Stimulated activated CD4-positive, alpha-beta T cell treated with anti-CD3 and anti-CD28 coated beads, TNF-alpha, amount 100 ng/mL, for 48 hours (primary cell): ENCODE measurements around the gene ITIH5.
"Not testable (repeated sequence)": the region's sequence is repeated elsewhere in the genome, so short reads cannot be mapped to it uniquely, and the experiment has no call there.

Source experiments
- DNase-seq, 3 donors: peaks; one replicate each; pipeline ENCODE4 v3.0.0-alpha.2; 2020; ENCODE audit warnings: low read depth in 3 of 3

The ITIH5 gene

DNA sequence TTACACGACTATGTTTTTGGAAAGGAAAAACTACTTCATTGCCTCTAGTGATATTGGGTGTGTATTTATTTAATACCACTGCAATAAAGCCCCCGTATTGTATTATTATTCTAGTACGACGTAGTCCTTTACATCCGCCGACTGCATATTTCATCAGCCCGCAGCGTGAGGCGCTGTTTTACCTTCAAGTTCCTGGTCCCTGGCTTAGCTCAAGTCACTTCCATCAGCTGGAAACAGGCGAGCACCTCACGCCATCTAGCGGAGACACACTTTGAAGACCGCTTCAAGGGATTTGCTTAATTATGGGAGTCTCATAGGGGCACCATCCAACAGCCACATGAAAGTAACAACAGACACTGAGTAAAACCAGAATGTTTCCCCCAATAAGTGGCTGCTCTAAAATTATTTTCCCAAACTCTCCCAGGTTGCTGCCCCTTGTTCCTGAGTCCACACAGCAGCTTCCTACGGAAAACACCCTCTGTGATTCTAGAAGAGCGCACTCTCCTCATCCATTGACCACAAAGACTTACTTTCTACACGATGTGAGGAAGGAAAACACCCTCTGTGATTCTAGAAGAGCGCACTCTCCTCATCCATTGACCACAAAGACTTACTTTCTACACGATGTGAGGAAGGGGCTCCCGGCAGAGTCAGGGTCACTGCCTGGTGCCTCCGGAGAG, 20.6 kb upstream of the ITIH5 start:
- peak; percentile 60 to 71 (median 67) for DNase-seq

DNA sequence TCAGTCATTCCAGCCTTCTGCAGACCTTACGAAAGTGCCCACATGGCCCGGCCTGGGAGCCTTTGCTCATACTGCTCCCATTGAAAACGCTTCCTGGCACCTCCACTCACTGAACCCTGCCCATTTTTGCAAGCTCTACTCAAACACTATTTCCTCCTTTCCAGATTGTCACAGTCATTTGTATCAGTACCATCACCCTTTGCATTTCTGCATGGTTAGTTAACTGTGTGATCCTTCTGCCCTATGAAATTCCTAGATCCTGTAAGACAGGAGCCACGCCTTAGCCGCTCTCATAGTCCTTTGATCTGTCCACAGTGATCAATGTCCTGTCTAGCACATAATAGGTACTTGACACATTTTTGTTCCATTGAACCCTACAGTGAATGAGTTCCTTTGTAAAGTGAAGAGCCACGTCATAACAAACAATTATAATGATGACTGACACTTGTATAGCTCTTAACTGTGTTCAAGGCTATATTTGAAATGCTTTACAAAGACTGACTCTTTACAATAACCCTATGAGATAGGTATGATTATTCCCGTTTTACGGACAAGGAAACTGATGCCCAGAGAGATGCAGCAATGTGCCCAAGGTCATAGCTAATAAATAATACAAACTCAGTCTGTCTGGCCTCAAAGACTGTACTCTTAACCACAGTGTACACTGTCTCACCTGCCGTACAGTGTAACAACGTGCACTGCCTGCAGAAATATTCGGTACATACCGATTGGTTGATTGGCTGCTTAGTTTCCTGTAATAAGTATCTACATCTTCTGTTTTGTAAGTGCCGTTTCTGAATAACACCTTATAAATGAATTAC, 19.8 kb upstream of the ITIH5 start:
- DNase-seq, result no peak

DNA sequence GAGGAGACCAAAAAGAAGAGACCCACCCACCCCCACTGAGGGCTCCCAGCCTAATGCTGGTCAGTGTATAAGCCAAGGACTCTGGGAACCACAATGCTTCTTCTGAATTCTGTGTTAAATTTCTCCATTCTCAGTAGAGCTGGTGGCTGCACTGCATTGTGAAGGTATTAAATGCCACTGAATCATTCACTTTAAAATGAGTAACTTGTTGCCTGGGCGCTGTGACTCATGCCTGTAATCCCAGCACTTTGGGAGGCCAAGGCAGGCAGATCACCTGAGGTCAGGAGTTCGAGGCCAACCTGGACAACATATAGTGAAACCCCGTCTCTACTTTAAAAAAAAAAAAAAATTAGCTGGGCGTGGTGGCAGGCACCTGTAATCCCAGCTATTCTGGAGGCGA, 13.3 kb upstream of the ITIH5 start:
- not testable (repeated sequence) for DNase-seq

DNA sequence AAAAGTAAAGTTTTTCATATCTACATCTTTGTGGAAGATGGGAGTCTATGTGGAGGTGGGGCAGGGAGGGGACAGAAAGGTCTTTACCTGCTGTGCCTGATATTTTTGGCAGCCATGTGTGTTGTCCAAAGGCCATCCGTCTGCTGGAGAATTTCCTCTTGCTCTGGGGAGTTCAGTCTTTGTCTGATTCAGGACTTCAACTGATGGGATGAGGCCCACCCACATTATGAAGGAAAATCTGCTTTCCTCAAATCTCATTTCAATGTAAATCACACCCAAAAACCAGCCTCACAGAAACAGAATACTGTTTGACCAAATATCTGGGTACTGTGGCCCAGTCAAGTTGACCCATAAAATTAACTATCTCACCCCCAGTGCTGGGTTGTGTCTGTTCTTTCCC, 12.5 kb upstream of the ITIH5 start:
- no peak for DNase-seq

DNA sequence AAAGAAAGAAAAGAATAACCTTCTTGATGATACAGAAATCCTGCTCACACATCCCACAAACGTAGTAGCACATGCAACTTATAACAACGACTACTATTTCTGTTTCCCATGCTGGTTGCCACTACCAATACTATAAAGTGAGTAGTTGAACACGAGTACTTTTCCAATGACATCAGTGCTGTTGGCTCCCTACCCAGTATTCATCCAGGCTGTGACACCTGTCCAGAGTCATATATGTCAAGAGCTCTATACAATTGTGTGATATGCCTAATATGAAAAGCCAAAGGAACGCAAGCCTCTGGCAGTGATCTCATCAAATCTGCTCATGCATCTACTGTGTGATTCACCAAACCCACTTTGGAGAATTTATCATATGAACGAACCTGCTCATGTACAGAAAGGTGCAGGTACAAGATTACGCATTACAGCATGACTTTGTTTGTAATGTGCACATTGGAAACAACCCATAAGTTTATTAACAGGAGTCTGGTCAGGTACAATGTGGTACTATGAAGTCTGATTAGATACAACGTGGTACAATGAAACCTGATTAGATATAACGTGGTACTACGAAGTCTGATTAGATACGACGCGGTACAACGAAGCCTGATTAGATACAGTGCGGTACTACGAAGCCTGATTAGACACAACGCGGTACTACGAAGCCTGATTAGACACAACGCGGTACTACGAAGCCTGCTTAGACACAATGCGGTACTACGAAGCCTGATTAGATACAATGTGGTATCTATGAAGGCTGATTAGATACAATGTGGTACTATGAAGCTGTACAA, 5.8 kb upstream of the ITIH5 start:
- DNase-seq, result no peak

DNA sequence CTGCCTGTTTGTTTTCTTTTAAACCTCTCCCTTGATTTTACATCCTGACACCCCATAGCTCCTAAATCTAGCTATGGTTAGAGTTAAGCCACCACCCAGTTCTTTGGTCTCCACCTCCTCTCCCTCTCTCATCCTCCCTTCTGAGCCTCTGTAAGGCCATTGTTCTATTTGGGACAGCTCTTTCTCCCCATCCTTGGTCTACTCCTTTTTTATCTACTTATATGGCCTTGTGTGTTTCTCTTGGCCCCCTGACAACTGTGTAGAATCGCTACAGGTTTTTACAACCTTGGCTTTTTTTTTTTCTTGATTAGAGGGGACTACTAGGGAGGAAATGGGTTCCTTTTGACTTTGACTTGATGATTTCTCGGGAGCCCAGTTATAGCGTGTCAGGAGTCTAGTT, 3.4 kb upstream of the ITIH5 start:
- no peak for DNase-seq

DNA sequence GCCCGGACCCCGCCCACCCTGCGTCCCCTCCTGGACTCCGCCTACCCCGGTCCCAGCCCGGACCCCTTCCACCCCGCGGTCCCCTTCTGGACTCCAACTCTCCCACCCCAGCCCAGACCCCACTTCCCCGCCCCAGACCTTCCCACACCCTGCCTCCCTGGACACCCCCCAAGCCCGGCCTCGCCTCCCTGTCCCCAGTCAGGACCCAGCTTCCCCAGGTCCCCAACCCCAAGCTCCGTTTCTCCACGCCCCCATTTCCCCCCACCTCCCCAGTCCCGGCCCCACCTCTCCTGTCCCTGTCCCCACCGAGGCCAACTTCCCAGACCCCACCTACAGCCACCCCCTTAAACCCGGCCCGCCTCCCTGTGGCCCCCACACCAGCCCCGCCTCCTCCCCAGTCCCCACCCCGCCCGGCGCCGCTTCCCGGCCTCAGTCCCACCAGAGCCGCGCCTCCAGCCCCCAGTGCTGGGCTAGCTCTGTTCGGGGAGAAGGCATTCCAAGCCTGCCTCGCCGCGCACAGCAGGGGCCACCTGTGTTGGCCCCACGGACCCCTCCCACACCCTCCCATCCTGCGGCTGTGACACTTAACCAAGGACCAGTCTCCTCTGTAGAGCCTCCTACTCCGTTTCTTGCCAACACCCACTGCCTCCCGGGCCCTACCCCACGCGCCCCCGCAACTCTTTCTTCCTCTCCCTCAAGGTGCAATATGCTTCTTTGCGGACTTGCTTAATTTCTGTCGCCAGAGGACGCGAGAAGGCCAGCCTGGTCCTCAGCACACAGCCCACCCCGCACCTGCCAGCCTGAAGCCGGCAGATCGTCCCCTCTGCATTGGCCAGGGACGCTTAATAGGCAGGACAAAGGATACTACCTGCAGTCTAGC, 736 bp upstream of the ITIH5 start:
- DNase-seq, result no peak

DNA sequence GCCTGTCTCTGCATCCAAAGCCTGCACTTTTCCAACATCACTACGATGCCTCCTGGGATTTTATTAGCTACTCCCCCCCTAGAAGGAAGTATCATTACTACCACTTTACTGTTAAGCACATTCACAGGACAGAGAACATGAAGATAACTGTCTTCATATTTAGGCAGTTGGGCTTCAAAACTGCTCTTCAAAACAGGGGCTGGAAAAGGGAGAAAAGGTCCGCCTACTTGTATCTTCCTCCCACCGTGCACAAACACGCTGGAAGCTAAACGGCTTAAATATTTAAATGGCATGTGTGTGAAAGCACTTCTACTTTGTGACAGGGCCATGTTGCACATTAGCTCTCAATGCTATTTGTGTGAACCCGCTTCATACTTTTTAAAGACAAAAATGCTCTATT, 999 bp downstream of the ITIH5 start:
- no peak for DNase-seq

DNA sequence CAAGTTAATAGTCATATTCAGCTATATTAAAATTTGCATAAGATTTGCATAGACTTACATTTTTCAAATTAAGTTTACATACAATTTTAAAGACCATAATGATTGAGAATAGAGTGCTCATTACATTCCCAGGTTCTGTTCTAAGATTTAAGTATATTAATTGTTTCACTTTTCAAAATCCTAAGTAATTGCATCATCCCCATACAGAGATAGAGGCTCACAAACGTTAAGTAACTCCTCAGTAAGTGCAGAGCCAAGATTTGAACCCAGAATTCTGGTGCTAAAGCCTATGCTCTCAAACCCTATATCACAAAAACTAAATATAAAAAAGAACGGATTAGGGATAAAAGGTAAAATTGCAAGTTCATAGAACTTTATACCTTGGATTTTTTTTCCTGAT, 2.1 kb downstream of the ITIH5 start:
- DNase-seq, result no peak

DNA sequence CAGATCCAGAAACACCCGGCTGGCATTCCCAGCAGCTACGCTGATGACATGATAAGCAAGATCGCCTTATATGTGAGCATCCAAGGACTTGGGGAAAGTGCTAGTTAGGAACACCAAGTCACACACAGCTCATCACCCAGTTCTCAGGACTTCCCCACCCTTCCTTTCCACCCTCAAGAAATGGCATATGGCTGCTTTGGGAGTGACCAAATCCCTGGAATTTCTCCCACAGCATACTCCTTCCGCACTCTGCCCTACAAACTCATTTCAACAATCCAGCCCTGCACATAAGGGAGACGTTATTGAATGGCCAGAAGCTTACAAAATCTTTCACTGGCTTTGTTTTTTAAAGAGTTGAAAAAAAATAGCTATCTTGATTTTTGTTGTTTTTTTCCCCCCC, 4.2 kb downstream of the ITIH5 start:
- DNase-seq, result no peak

DNA sequence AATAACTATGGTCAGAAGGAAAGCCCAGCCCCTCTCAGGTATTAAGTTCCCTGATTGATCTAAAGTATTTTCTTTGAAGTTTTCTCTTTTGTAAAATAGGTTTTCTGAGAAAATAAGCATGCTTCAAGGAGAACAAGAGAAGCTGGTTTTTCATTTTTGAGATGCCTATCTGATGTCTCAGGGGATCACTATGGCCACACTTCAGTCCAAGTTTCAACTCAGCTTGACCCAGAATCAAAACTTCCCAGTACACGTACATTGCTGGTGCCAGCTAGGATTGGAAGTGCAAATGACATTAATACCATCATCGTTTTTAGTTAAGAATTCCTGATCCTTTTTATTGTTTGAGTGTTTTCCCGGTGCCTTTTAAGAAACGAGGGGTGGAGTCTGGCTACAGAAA, 7.2 kb downstream of the ITIH5 start:
- no peak for DNase-seq

DNA sequence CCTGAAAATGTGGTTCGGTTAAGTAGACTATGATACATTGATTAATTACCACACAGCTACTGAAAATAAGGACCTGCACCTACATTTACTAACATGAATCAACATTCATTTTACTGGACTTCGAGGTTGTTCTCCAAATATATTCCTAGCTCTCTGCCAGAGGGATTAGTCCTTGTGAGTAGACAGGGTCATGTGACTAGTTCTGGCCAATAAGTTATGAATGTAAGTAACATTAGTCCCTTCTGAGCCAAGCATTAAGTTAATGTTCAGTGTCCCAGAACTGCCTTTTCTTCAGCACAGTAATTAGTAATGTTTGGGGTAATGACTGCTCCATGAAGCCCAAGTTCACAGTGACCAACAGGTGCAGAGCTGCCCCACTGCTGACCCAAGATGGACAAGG, 9.2 kb downstream of the ITIH5 start:
- DNase-seq, result no peak

DNA sequence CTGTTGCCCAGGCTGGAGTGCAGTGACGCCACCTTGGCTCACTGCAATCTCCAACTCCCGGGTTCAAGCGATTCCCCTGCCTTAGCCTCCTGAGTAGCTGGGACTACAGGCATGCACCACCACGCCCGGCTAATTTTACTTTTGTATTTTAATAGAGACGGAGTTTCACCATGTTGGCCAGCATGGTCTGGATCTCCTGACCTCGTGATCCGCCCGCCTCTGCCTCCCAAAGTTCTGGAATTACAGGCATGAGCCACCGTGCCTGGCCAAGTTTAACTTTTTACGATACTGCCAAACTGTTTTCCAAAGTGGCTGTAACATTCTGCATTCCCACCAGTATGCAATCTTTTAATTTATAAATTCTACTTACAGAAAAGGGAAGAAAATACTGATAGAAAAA, 9.7 kb downstream of the ITIH5 start:
- DNase-seq, result not testable (repeated sequence)

DNA sequence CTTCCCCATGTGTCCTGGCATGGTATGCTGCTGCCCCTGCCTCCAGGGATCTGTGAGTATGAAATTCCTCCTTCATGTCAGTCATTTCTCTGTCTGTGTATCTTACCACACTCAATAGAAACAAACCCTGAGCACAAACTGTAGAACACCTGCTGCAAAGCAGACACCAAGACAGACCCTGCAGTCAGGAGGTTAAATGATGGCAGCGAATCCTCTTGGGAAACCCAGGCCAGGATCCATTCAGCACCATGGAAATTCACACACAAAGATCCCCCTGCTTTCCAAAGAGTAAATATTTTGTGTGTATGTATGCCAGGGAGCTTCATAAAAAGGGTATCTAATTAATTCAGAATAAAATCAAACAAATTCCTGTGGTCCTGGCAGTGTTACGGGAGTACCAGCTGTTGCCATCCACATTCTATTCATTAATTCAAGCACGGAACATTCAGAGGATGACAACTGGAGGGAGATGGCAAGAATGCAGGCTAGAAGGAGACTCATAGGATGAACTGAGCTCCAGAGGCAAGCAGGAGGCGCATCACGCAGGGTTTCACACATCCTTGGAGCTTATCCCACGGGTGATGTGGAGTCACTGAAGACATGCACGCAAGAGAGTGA, 14.8 kb downstream of the ITIH5 start:
- no peak for DNase-seq

DNA sequence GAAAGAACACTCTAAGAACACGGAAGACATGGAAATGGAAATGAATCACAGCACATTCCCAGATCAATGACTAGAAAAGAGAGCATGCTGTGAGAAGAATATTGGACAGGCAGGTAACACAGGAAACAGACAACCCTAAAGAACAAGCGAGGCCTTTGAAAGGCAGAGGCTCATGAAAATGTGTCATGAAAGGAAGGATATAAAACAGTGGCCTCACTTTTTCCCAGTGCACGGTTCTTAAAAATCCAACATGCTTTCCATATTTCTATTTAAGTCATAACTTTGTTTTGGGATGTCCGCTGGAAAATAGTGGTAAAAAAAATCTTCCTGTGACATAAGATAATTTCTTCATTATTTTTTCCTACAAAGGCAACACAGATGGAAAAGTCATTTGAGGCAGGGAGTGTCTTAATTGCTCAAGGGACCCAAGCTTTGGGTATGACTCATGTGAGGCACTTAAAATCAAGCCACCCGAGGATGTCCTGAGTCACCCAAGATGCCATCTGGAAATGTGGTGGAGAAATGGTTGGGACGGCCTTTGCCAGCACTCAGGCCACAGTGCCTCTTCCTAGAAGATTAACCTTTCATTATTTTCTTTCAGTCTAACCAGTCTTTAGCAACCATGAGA, 17.0 kb downstream of the ITIH5 start:
- no peak for DNase-seq

DNA sequence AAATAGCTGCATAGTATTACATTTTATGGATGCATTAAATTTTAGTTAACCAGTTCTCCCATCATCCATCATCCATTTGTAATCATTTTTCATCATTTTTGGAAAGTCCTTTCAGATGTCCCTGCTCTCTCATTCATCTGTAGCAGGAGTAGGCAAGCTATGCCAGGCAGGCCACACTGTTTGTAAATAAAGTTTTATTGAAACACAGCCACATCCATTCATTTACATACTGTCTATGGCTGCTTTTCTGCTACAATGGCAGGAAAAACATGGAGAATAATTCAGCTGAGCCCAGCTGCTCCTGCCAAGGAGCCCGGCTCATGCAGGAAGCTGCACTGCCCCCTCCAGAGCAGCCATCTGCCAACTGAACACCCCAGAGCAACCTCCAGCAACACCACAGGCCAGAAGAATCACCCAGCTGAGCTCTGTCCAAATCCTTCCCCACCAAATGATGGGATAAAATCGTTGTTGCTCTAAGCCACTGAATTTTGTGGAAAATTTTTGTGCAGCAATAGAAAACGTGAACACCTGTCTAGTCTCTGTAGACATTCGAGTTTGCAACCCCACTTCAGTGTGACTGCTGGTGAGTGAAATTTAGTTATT, 19.6 kb downstream of the ITIH5 start:
- DNase-seq, result no peak

DNA sequence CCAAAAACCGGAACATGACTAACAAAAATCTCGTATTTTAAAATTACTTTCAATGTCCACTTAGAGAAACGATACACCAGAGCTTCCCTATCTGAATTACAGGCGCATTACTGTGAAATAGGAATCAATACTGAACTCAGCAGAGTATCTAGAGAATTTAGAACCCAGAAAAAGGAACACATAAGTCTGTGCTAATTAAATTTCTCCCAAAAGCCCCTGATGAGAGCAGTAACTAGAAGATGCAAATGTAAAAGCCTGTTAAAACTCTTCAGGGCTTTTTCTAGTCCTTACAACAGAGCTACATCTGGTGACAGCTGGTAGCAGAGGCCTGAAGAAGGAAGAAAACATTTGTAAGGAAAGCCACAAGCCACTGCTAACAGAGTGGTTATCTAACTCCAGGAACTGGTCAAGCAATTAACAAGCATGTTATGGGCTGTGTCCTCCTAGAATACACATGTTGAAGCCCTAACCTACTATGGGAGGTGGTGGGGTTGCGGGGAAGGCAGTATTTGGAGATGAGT, 24.2 kb downstream of the ITIH5 start:
- no peak for DNase-seq

DNA sequence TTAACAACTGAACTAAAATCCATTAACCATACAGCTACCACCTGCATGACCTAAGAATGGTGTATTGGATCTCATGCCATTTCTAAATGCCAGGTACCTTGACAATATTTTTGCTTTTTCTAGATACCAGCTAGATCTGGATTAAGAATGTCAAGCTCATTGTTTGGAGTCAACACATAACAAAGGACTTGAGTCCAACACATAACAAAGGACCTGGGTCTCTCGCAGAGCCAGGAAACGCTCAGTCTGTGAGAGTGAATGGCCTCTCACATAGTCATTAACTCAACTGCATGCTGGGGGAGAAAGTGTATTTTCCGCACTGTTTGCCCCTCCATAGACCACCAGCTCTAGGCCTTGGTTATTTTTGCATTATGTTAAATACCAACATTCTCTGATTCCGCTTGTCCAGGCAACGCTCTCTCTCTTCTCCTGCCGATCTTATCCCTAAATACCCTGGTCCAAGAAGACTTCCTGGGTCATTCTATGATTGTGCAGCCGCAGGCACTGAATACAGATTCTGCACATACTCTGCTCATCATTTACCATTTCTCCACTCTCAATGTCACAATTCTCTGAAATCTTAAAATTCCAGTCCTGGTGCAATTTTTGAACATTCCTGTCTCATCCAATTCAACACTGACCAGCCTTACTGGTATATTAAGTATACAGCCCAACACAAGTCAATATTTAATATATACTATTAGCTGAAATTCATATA, 31.2 kb downstream of the ITIH5 start:
- no peak for DNase-seq

DNA sequence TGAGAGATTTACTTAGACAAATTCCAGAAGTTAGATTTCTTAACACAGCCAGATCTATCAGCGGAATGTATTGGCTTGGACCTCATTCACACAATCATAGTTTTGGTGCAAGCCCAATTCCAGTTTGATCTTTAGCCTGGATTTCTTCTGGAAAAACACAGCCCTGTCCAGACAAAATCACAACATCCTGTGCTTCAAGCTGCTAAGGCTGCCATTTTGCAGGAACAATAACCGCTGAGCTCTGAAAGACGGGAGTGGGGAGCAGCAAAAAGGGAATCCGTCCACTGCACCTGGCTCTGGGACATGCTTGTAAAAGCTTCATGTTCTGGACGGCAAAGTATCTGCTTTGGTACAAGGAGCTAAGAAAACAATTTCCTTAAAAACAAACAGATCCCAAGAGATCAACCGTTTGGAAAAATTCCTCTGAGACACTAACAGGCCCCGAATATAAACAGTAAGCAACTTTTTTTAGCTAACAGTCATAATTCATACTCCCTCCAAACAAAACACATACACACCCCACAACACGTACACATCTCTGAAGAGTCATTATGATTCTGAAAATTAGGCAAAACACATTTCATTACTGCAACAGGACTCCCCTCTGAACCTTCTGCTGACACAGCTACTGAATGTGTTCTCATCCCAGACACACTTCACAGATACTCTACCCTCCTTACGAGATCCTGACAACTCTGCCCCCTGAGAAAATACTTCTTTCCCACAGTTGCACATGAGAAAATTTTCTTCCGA, 32.4 kb downstream of the ITIH5 start:
- no peak for DNase-seq
